Stimulated activated naive CD4-positive, alpha-beta T cell treated with Interleukin-2 at 50 U/mL for 16 hours (primary cell): ENCODE measurements around the gene PSMB11.

Experiments used
- DNase-seq: peaks from one replicate; lab custom pipeline; 2025; lab: John Stamatoyannopoulos, UW

Gene PSMB11

GRCh38 chr14:23058654-23059504 is 16.9 kb downstream of the PSMB11 start:
- DNase-seq: no peak

- no peak for DNase-seq
These were observed 18.7 kb downstream of the PSMB11 start for GRCh38 chr14:23060536-23061260.

GRCh38 chr14:23062002-23062401 is 20.0 kb downstream of the PSMB11 start:
- DNase-seq: no peak

- DNase-seq: no peak
These were observed 21.6 kb downstream of the PSMB11 start for GRCh38 chr14:23063601-23064000.

- DNase-seq: no peak
These were observed 24.4 kb downstream of the PSMB11 start for GRCh38 chr14:23066368-23066767.

- DNase-seq: no peak
These were observed 25.1 kb downstream of the PSMB11 start for GRCh38 chr14:23066855-23067744.

GRCh38 chr14:23067847-23068788 is 26.1 kb downstream of the PSMB11 start:
- no peak for DNase-seq

GRCh38 chr14:23068789-23069412 is 26.9 kb downstream of the PSMB11 start:
- no peak for DNase-seq

- no peak for DNase-seq
These were observed 27.4 kb downstream of the PSMB11 start for GRCh38 chr14:23069413-23069806.

GRCh38 chr14:23070262-23071129 is 28.5 kb downstream of the PSMB11 start:
- DNase-seq: no peak

GRCh38 chr14:23071244-23071920 is 29.4 kb downstream of the PSMB11 start:
- DNase-seq: no peak

GRCh38 chr14:23071921-23072539 is 30.0 kb downstream of the PSMB11 start:
- no peak for DNase-seq

- no peak for DNase-seq
These were observed 32.9 kb downstream of the PSMB11 start for GRCh38 chr14:23074906-23075305.

GRCh38 chr14:23076785-23077408 is 34.9 kb downstream of the PSMB11 start:
- no peak for DNase-seq

GRCh38 chr14:23077962-23078361 is 36.0 kb downstream of the PSMB11 start:
- no peak for DNase-seq

GRCh38 chr14:23078692-23079116 is 36.7 kb downstream of the PSMB11 start:
- no peak for DNase-seq

GRCh38 chr14:23079716-23080115 is 37.7 kb downstream of the PSMB11 start:
- no peak for DNase-seq

- no peak for DNase-seq
These were observed 38.5 kb downstream of the PSMB11 start for GRCh38 chr14:23080474-23080873.
